BE2C (cell line): ENCODE measurements around the gene KCND3.

Experiments
- DNase-seq: peaks from one replicate; pipeline ENCODE4 v3.0.0-alpha.2; 2020
- H3K27me3 ChIP-seq: fragments of 250-450 bp; sonication (Bioruptor Pico); 2 replicates; pipeline ENCODE4 v1.5.1; 2020; ENCODE audit warnings: mild to moderate bottlenecking
- H3K36me3 ChIP-seq: fragments of 250-450 bp; sonication (Bioruptor Pico); 2 replicates; pipeline ENCODE4 v1.5.1; 2020; ENCODE audit warnings: mild to moderate bottlenecking
- H3K4me1 ChIP-seq: fragments of 250-450 bp; sonication (Bioruptor Pico); 2 replicates; pipeline ENCODE4 v1.5.1; 2020
- H3K4me3 ChIP-seq: 2 replicates; pipeline ENCODE4 v1.5.1; 2011; ENCODE audit warnings: low read depth, low read length
- H3K9me3 ChIP-seq: fragments of 250-450 bp; sonication (Bioruptor Pico); 2 replicates; pipeline ENCODE4 v1.5.1; 2020
- CTCF ChIP-seq: IDR thresholded peaks from 2 replicates; pipeline ENCODE4 v1.5.1; 2012; ENCODE audit warnings: mild to moderate bottlenecking, low read depth, low read length

Gene KCND3

DNA sequence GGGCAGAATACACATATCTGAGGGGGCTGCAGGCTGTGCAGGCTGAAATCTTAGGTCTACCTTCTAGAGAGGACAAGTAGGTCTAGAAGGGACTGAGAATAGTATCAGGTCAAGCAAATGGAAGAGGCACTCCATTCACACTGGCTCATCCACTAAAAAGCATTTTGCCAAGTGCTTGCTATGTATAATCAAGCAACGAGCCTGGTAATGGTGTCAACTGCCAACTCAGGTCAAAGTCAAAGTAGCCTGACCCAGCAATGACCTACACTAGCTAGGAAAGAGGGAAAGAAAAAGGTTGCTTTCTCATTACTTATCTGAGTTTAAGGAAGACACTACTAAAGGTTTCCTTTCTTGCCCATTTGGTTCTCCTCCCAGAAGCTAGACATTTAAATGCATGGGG is 10.8 kb downstream of the KCND3 start:
- DNase-seq = no peak
- H3K27me3 ChIP-seq = peaks cover 49% of the 10 kb centered on the region
- no peak overlapping the region for H3K4me3 ChIP-seq
- H3K36me3 ChIP-seq = no peaks in the 10 kb centered on the region
- no peak for TF ChIP-seq CTCF
- no peaks in the 10 kb centered on the region; the same call in 1 of the 2 replicates for H3K9me3 ChIP-seq
- H3K4me1 ChIP-seq = no peaks in the 10 kb centered on the region

- no peak overlapping the region for H3K4me3 ChIP-seq
- no peaks in the 10 kb centered on the region; the same call in 1 of the 2 replicates for H3K9me3 ChIP-seq
- no peak for TF ChIP-seq CTCF
- no peak for DNase-seq
- H3K4me1 ChIP-seq = no peaks in the 10 kb centered on the region
- H3K36me3 ChIP-seq = no peaks in the 10 kb centered on the region
- peaks cover 52% of the 10 kb centered on the region for H3K27me3 ChIP-seq
These were observed 12.1 kb downstream of the KCND3 start for GRCh38 chr1:111977378-111977777.

GRCh38 chr1:111976842-111977241 is 12.6 kb downstream of the KCND3 start:
- Histone ChIP-seq H3K4me3 (no peak overlapping the region), H3K9me3 (no peaks in the 10 kb centered on the region), H3K27me3 (peaks cover 53% of the 10 kb centered on the region), H3K4me1 (no peaks in the 10 kb centered on the region), H3K36me3 (no peaks in the 10 kb centered on the region)
- no peak for TF ChIP-seq CTCF
- no peak for DNase-seq

DNA sequence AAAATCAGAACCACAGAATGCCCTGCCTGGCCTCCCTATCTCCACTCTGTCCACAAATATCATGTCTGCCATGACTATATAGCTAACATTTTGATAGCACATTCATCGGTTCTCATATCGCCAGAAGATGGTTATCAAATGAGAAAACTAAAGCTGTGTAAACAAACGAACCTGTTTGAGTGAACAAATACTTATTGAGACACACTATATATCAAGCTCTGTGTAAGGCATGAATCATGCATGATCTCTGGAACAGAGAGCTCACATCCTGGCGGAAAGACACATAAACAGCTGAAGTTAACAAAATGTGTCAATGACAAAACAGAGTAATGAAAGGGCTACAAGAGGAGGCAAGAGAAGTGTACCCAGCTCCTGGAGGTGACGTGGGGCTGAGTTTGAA is 13.1 kb downstream of the KCND3 start:
- DNase-seq = no peak
- H3K27me3 ChIP-seq = peaks cover 53% of the 10 kb centered on the region
- H3K4me1 ChIP-seq = no peaks in the 10 kb centered on the region
- no peaks in the 10 kb centered on the region for H3K9me3 ChIP-seq
- H3K4me3 ChIP-seq = no peak overlapping the region
- TF ChIP-seq CTCF = no peak
- H3K36me3 ChIP-seq = no peaks in the 10 kb centered on the region

DNA sequence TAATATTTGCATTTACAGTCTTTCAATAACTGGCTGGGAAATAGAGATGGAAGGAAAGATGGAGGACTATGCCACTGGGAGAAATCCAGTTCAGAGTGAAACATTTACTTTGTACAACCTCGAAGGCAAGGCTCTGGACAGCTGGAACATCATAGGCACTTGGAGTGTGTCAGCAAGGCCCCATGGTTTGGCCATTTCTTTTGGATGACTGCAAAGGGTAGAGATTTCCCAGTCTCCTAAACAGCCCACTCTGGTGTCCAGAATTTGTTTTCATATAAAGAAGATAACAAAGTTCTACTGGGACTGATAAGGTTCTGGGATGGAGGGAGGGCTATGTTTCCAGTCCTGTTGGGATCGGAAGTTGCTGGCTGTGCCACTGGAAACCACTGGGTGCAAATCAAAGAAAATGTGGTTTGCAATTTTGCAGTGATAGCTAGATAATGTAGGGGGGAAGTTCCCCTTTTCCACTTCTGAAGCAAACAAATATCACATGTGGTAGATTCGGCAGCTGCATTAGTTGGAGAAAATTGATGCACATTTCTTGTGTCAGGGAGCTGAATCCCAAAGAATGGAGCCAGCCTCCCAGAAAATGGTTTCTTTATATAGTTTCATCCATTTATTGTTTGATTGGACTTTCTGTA is 16.2 kb downstream of the KCND3 start:
- Histone ChIP-seq H3K36me3 (no peaks in the 10 kb centered on the region), H3K9me3 (no peaks in the 10 kb centered on the region), H3K27me3 (peaks cover 40% of the 10 kb centered on the region), H3K4me1 (no peaks in the 10 kb centered on the region), H3K4me3 (no peak overlapping the region)
- TF ChIP-seq CTCF = no peak
- DNase-seq = no peak

DNA sequence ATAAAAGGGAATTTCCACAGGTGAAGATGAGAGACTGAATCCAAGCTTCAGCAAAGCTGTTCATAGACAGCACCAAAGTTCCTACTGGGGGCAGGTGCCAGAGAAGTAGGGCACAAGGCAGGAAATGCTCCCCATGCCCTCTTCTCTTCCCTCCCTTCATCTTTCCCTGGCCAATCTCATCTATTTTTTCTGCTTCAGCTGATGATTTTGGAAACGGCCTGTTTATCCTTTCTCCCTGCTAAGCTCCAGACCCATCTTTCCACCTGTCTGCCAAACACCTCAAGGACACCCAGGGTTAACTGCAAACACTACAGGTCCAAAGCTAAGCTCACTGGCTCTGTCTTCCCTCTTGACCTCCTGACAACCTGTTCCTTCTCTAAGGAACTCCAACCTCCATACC is 18.1 kb downstream of the KCND3 start:
- H3K4me1 ChIP-seq = no peaks in the 10 kb centered on the region
- no peaks in the 10 kb centered on the region for H3K36me3 ChIP-seq
- H3K27me3 ChIP-seq = peaks cover 29% of the 10 kb centered on the region
- H3K4me3 ChIP-seq = no peak overlapping the region
- TF ChIP-seq CTCF = no peak
- H3K9me3 ChIP-seq = no peaks in the 10 kb centered on the region
- no peak for DNase-seq
